Endodermal cell (in vitro differentiated cells): Measurements from ENCODE around the gene MS4A18. TPM values are rescaled to one million over a fixed set of nuclear protein-coding genes. Genes with fewer than 3 reads are reported as not detected.

Source experiments
- DNase-seq: peaks from one replicate; pipeline ENCODE4 v3.0.0-alpha.2; 2017
- H3K27ac ChIP-seq: 2 replicates; pipeline ENCODE4 v1.5.1; 2013; ENCODE audit warnings: mild to moderate bottlenecking, low read depth, low read length, moderate library complexity
- H3K27me3 ChIP-seq: 2 replicates; pipeline ENCODE4 v1.6.1; 2013; ENCODE audit warnings: mild to moderate bottlenecking, low read length, moderate library complexity; ENCODE audit not compliant: insufficient read depth, control insufficient read depth, poor library complexity, severe bottlenecking
- H3K36me3 ChIP-seq: 2 replicates; pipeline ENCODE4 v1.7.0; 2013; ENCODE audit warnings: mild to moderate bottlenecking, low read length, moderate library complexity; ENCODE audit not compliant: control insufficient read depth, insufficient read depth
- H3K4me1 ChIP-seq: one replicate; pipeline ENCODE4 v1.7.0; 2013; ENCODE audit warnings: low read length; ENCODE audit not compliant: control insufficient read depth, insufficient read depth
- H3K4me3 ChIP-seq: 2 replicates; pipeline ENCODE4 v1.5.1; 2013; ENCODE audit warnings: mild to moderate bottlenecking, low read length, moderate library complexity
- H3K9ac ChIP-seq: 2 replicates; pipeline ENCODE4 v1.6.1; 2013; ENCODE audit warnings: mild to moderate bottlenecking, low read length, moderate library complexity; ENCODE audit not compliant: poor library complexity, severe bottlenecking; ENCODE audit errors: extremely low read depth
- H3K9me3 ChIP-seq: 2 replicates; pipeline ENCODE4 v1.6.1; 2013; ENCODE audit warnings: mild to moderate bottlenecking, low read length, moderate library complexity; ENCODE audit not compliant: control insufficient read depth
- H3K27ac Mint-ChIP-seq: 2 replicates; pipeline ENCODE4 v1.8.0; 2020; ENCODE audit warnings: mixed read lengths
- H3K27me3 Mint-ChIP-seq: 2 replicates; pipeline ENCODE4 v1.8.0; 2021; ENCODE audit warnings: mild to moderate bottlenecking, mixed read lengths; ENCODE audit not compliant: insufficient read depth
- H3K36me3 Mint-ChIP-seq: 2 replicates; pipeline ENCODE4 v1.8.0; 2020; ENCODE audit warnings: low read depth, mixed read lengths
- H3K4me1 Mint-ChIP-seq: 2 replicates; pipeline ENCODE4 v1.8.0; 2020; ENCODE audit warnings: mixed read lengths
- H3K4me3 Mint-ChIP-seq: 2 replicates; pipeline ENCODE4 v1.8.0; 2020; ENCODE audit warnings: mild to moderate bottlenecking, moderate library complexity, mixed read lengths
- H3K9me3 Mint-ChIP-seq: 2 replicates; pipeline ENCODE4 v1.8.0; 2020; ENCODE audit warnings: mild to moderate bottlenecking, mixed read lengths
- CTCF ChIP-seq: fragments of 200-600 bp; sonication (generic); conservative IDR thresholded peaks from 2 replicates; pipeline ENCODE4 v1.5.0; 2021; ENCODE audit warnings: antibody characterized with exemption, mild to moderate bottlenecking
- WGBS, 2 experiments: methylation state at CpG; one replicate each; pipeline versions ENCODE4 v1.1.5 to v1.1.7; 2013; ENCODE audit warnings: missing lambda C conversion rate in 2 of 2, mixed read lengths in 1 of 2; ENCODE audit not compliant: insufficient coverage in 1 of 2, insufficient read length in 1 of 2; 5-methylcytosine and 5-hydroxymethylcytosine counted together
- total RNA-seq, 2 donors: library from RNA; stranded (reverse); fragmentation: NEBNext Ultra II Directional in 1 of 2; extraction: Animal tissue kit (Norgen Biotek cat#: 25700) in 1 of 2; gene quantifications; 2 replicates in 1 of 2; 3 replicates in 1 of 2; pipeline ENCODE4 v1.2.1, GENCODE V29; 2021

Gene MS4A18
- total RNA-seq, 2 donors from 2014 or later: not detected

- Mint-ChIP-seq H3K27me3 (peaks cover 32% of the 10 kb centered on the region), H3K4me3 (no peak overlapping the region), H3K9me3 (no peaks in the 10 kb centered on the region), H3K27ac (no peak overlapping the region), H3K36me3 (no peaks in the 10 kb centered on the region), H3K4me1 (no peaks in the 10 kb centered on the region)
- Histone ChIP-seq H3K4me1 (no peaks in the 10 kb centered on the region), H3K9ac (no peak overlapping the region), H3K9me3 (no peaks in the 10 kb centered on the region), H3K27me3 (peaks cover 6% of the 10 kb centered on the region), H3K36me3 (no peaks in the 10 kb centered on the region), H3K27ac (no peak overlapping the region), H3K4me3 (no peak overlapping the region)
- no peak for TF ChIP-seq CTCF
- WGBS, 2 experiments: 94 to 100% methylated on average over 2 to 8 of the region's 8 CpGs
- DNase-seq: no peak
Measured at GRCh38 chr11:60768202-60768601, 43.7 kb downstream of the MS4A18 start.

GRCh38 chr11:60769273-60769672 lies 44.8 kb downstream of the MS4A18 start:
- no peak for TF ChIP-seq CTCF
- no peaks in the 10 kb centered on the region for H3K4me1 ChIP-seq
- no peak overlapping the region for H3K4me3 ChIP-seq
- no peaks in the 10 kb centered on the region for H3K9me3 Mint-ChIP-seq
- no peak for DNase-seq
- H3K36me3 ChIP-seq: no peaks in the 10 kb centered on the region
- no peak overlapping the region for H3K9ac ChIP-seq
- H3K9me3 ChIP-seq: no peaks in the 10 kb centered on the region
- H3K4me3 Mint-ChIP-seq: no peak overlapping the region
- no peak overlapping the region for H3K27ac ChIP-seq
- H3K36me3 Mint-ChIP-seq: no peaks in the 10 kb centered on the region
- H3K4me1 Mint-ChIP-seq: no peaks in the 10 kb centered on the region
- peaks cover 35% of the 10 kb centered on the region for H3K27me3 Mint-ChIP-seq
- no peak overlapping the region for H3K27ac Mint-ChIP-seq
- WGBS, 2 experiments: 90 to 93% methylated on average over 4 of the region's 4 CpGs
- H3K27me3 ChIP-seq: peaks cover 6% of the 10 kb centered on the region

GRCh38 chr11:60769811-60770210 lies 45.3 kb downstream of the MS4A18 start:
- peaks cover 6% of the 10 kb centered on the region for H3K27me3 ChIP-seq
- H3K4me1 ChIP-seq: no peaks in the 10 kb centered on the region
- DNase-seq: no peak
- WGBS, 2 experiments: 88% methylated on average over 5 to 11 of the region's 11 CpGs
- no peak overlapping the region for H3K4me3 ChIP-seq
- no peak overlapping the region for H3K4me3 Mint-ChIP-seq
- H3K36me3 Mint-ChIP-seq: no peaks in the 10 kb centered on the region
- H3K27ac Mint-ChIP-seq: no peak overlapping the region
- H3K36me3 ChIP-seq: no peaks in the 10 kb centered on the region
- peaks cover 40% of the 10 kb centered on the region for H3K27me3 Mint-ChIP-seq
- H3K9me3 ChIP-seq: no peaks in the 10 kb centered on the region
- H3K9ac ChIP-seq: no peak overlapping the region
- no peak for TF ChIP-seq CTCF
- no peak overlapping the region for H3K27ac ChIP-seq
- H3K9me3 Mint-ChIP-seq: no peaks in the 10 kb centered on the region
- H3K4me1 Mint-ChIP-seq: no peaks in the 10 kb centered on the region
